GM12878 (cell line): ENCODE data around the gene NPAS3. TPM values are rescaled to one million over a fixed set of nuclear protein-coding genes. Genes with fewer than 3 reads are reported as not detected.

Source experiments
- GABPA ChIP-seq: IDR thresholded peaks from 2 replicates; pipeline ENCODE4 v1.6.1; 2014; ENCODE audit warnings: antibody characterized with exemption, low read depth, mild to moderate bottlenecking, inconsistent platforms
- POLR2AphosphoS5 ChIP-seq: IDR thresholded peaks from 2 replicates; pipeline ENCODE4 v1.6.1; 2011; ENCODE audit warnings: mild to moderate bottlenecking, low read length, inconsistent platforms
- RCOR1 ChIP-seq: conservative IDR thresholded peaks from 2 replicates; pipeline ENCODE4 v1.6.1; 2012; ENCODE audit warnings: low read depth, low read length, improper control_type of control experiment
- STAT3 ChIP-seq: IDR thresholded peaks from 2 replicates; pipeline ENCODE4 v1.6.1; 2011; ENCODE audit warnings: low read depth, low read length, improper control_type of control experiment
- TCF12 ChIP-seq: IDR thresholded peaks from 2 replicates; pipeline ENCODE4 v1.6.1; 2011; ENCODE audit warnings: low read depth, mild to moderate bottlenecking, low read length
- ZBTB33 ChIP-seq: fragments of 450-650 bp; IDR thresholded peaks from 2 replicates; pipeline ENCODE4 v1.6.1; 2017; ENCODE audit warnings: mild to moderate bottlenecking
- ZNF687 ChIP-seq: fragments of 450-650 bp; IDR thresholded peaks from 2 replicates; pipeline ENCODE4 v1.6.1; 2017; ENCODE audit warnings: mild to moderate bottlenecking, moderate library complexity
- polyA plus RNA-seq, 11 experiments: library from polyadenylated mRNA; depleted of rRNA in 4 of 11; unstranded in 6 of 11; stranded (reverse) in 5 of 11; fragments of >200 nt; fragmentation: Nextera tagmentation in 4 of 11; fragmentation: Illumina TruSeq in 1 of 11; extraction: Ambion mirVana in 4 of 11; extraction: Trizol in 1 of 11; gene quantifications; 1 replicate in 1 of 11; 2 replicates in 10 of 11; pipeline versions ENCODE4 v1.2.1 to v1.2.3, GENCODE V29; 2011 to 2016; ENCODE audit warnings: inconsistent platforms in 2 of 11, missing spikeins in 2 of 11, low read depth in 1 of 11
- total RNA-seq, 4 experiments: library from RNA; depleted of rRNA in 3 of 4; stranded (reverse); fragments of >200 nt in 3 of 4; fragmentation: Illumina TruSeq in 1 of 4; extraction: Trizol in 1 of 4; gene quantifications; 2 replicates each; pipeline versions ENCODE4 v1.2.1 to v1.2.3, GENCODE V29; 2013 to 2021

The NPAS3 gene
- total and polyA plus RNA-seq, 10 of the 15 experiments (the other 5 are each of a cell fraction or from before 2014, with no cell fraction given) = under 0.01 to 2.7 (median 0.03) TPM; not detected in 6

GRCh38 chr14:33762161-33762851, 823.6 kb downstream of the NPAS3 start (continued):
- no peak for TF ChIP-seq ZNF687
- TF ChIP-seq ZBTB33 = no peak
- no peak for TF ChIP-seq POLR2AphosphoS5
- no peak for TF ChIP-seq STAT3
- no peak for TF ChIP-seq GABPA
- TF ChIP-seq TCF12 = no peak
- TF ChIP-seq RCOR1 = no peak
